Measurements from ENCODE around the gene PDE3A.

DNA sequence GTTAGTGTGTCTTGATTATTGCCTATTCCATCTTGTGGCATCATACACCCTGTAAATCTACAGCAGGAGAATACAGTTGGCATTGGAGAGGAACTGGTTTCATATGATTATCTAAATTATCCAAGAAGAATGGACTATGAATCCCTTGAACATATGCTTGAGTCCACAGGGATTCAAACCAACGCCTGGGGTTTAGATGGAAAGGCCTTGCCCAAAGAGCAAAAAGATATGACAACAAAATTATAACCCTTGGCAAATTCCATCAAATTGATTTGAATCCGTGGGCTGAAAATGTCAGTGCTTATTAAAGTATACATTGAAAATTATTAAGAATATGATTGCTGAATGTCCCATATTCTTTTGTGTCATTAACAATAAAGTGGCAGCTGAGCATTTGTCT, 108.2 kb downstream of the PDE3A start:
- TF ChIP-seq CTCF (IDR thresholded peaks at IDR 0.05) (no peak), GATA2 (CRISPR knock-in tag; IDR thresholded peaks at IDR 0.05) (no peak), POLR2AphosphoS5 (IDR thresholded peaks at IDR 0.05; ENCODE audit: low read depth, low read length) (no peak), EP300 (IDR thresholded peaks at IDR 0.05; ENCODE audit: borderline replicate concordance in 1 of 2, low read depth in 1 of 2, low read length in 1 of 2) (no peak), RAD21 (IDR thresholded peaks at IDR 0.05; ENCODE audit: low read length) (no peak), TAF1 (IDR thresholded peaks at IDR 0.05; ENCODE audit: borderline replicate concordance, low read depth, low read length) (no peak), TEAD4 (IDR thresholded peaks at IDR 0.05; ENCODE audit: borderline replicate concordance, insufficient read depth) (no peak), REST (IDR thresholded peaks at IDR 0.05; ENCODE audit: low read depth, low read length) (no peak), JUND (IDR thresholded peaks at IDR 0.05) (no peak), RXRA (IDR thresholded peaks at IDR 0.05; ENCODE audit: borderline replicate concordance, low read depth) (no peak)

Measured in SK-N-SH (cell line).